Astrocyte (in vitro differentiated cells and primary cell): Measurements from ENCODE around the gene AVEN.

ENCODE experiments used
- CTCF ChIP-seq: IDR thresholded peaks from 2 replicates; pipeline ENCODE4 v1.5.1; 2011; ENCODE audit warnings: low read depth, mild to moderate bottlenecking, inconsistent platforms, low read length, moderate library complexity; ENCODE audit not compliant: insufficient read depth
- EZH2 ChIP-seq: IDR thresholded peaks from 2 replicates; pipeline ENCODE4 v1.6.1; 2012; ENCODE audit warnings: mild to moderate bottlenecking, low read length, inconsistent platforms; ENCODE audit not compliant: insufficient read depth

DNA sequence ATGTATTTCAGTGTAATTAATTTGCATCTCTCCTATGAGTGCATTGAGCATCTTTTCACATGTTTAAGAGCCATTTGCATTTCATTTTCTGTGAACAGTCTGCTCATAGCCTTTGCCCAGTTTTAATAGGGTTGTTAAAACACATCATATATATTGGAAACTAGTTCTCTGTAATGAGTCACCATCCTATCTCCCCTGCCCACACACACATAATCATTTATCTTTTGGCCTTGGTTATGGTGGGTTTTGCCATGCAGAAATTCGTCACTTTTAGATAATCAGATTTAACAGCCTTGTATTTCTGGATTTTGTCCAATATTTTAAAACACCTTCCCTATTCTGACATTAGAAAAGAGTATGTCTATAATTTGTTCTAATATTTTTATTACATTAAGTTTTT is 82.6 kb downstream of the AVEN start:
- TF ChIP-seq CTCF = no peak
- no peak for TF ChIP-seq EZH2
